Uterus (tissue), 4 donors: Measurements from ENCODE around the gene TNS1. TPM values are rescaled to one million over a fixed set of nuclear protein-coding genes. Genes with fewer than 3 reads are reported as not detected.

Source experiments
- DNase-seq, 2 donors: peaks; one replicate each; pipeline ENCODE4 v3.0.0-alpha.2; 2019 to 2020
- H3K27ac ChIP-seq, 2 donors: fragments of 200-600 bp; sonication (generic); 1 replicate in 1 of 2; 2 replicates in 1 of 2; pipeline ENCODE4 v1.5.1; 2016 to 2018
- H3K27me3 ChIP-seq, 2 donors: fragments of 200-600 bp; sonication (generic); one replicate each; pipeline ENCODE4 v1.5.1; 2018 to 2019; ENCODE audit warnings: control low read depth in 1 of 2
- H3K36me3 ChIP-seq, 2 donors: fragments of 200-600 bp; sonication (generic); one replicate each; pipeline ENCODE4 v1.5.1; 2019; ENCODE audit warnings: control low read depth in 1 of 2
- H3K4me1 ChIP-seq, 2 donors: fragments of 200-600 bp; sonication (generic); one replicate each; pipeline ENCODE4 v1.5.1; 2018 to 2019; ENCODE audit warnings: control low read depth in 1 of 2
- H3K4me3 ChIP-seq, 2 donors: fragments of 200-600 bp; sonication (generic); 1 replicate in 1 of 2; 2 replicates in 1 of 2; pipeline ENCODE4 v1.5.1; 2018 to 2019; ENCODE audit warnings: mild to moderate bottlenecking in 1 of 2
- H3K9me3 ChIP-seq, 2 donors: fragments of 200-600 bp; sonication (generic); one replicate each; pipeline ENCODE4 v1.5.1; 2019; ENCODE audit warnings: control low read depth in 1 of 2
- POLR2A ChIP-seq, 2 donors: fragments of 450-650 bp; IDR thresholded peaks; one replicate each; pipeline ENCODE4 v1.6.1; 2016; ENCODE audit warnings: antibody characterized with exemption in 2 of 2, mild to moderate bottlenecking in 1 of 2, moderate library complexity in 1 of 2
- intact Hi-C: fragments of 100-400 bp; cut with DNase I; formaldehyde crosslinking; loops from one replicate; pipeline ENCODE4 v1.15.1; 2023; ENCODE audit warnings: low total_unique reads
- total RNA-seq, 4 donors: library from RNA; depleted of rRNA in 3 of 4; stranded (reverse); fragments of >200 nt in 3 of 4; gene quantifications; one replicate each; pipeline versions ENCODE4 v1.1.0 to v1.2.4, GENCODE V29; 2014 to 2023
- TF ChIP-seq, protein P1 (sequence below), 4 experiments: fragments of 200-600 bp in 2 of 4; fragments of 450-650 bp in 2 of 4; sonication (generic) in 2 of 4; IDR thresholded peaks; one replicate each; pipeline ENCODE4 v1.5.1; 2016 to 2019; ENCODE audit warnings: antibody characterized with exemption in 4 of 4, mild to moderate bottlenecking in 2 of 4, moderate library complexity in 1 of 4
- donor health status: DM: yes; HTN: yes; CAD: no.

TNS1 gene
- total RNA-seq, 4 donors from 2014 or later = 144 to 1,338 (median 313) TPM

- H3K4me1 ChIP-seq = no peaks in the 10 kb centered on the region
- no peak overlapping the region for H3K4me3 ChIP-seq
- intact Hi-C loops = no loop called here
- H3K9me3 ChIP-seq = no peaks in the 10 kb centered on the region
- TF ChIP-seq, protein P1, sequence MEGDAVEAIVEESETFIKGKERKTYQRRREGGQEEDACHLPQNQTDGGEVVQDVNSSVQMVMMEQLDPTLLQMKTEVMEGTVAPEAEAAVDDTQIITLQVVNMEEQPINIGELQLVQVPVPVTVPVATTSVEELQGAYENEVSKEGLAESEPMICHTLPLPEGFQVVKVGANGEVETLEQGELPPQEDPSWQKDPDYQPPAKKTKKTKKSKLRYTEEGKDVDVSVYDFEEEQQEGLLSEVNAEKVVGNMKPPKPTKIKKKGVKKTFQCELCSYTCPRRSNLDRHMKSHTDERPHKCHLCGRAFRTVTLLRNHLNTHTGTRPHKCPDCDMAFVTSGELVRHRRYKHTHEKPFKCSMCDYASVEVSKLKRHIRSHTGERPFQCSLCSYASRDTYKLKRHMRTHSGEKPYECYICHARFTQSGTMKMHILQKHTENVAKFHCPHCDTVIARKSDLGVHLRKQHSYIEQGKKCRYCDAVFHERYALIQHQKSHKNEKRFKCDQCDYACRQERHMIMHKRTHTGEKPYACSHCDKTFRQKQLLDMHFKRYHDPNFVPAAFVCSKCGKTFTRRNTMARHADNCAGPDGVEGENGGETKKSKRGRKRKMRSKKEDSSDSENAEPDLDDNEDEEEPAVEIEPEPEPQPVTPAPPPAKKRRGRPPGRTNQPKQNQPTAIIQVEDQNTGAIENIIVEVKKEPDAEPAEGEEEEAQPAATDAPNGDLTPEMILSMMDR (IDR thresholded peaks at IDR 0.05) = no peak
- TF ChIP-seq POLR2A (IDR thresholded peaks at IDR 0.05) = no peak
- no peak overlapping the region for H3K27ac ChIP-seq
- no peaks in the 10 kb centered on the region for H3K36me3 ChIP-seq
- H3K27me3 ChIP-seq = no peaks in the 10 kb centered on the region
- DNase-seq = peak in 1 of 2 donors; percentile 20
Measured at GRCh38 chr2:218026676-218027425, 24.1 kb upstream of the TNS1 start.

GRCh38 chr2:218026244-218026643 is 23.4 kb upstream of the TNS1 start:
- peak in 1 of 2 donors; percentile 6 for DNase-seq
- H3K4me1 ChIP-seq = no peaks in the 10 kb centered on the region
- H3K9me3 ChIP-seq = no peaks in the 10 kb centered on the region
- TF ChIP-seq POLR2A (IDR thresholded peaks at IDR 0.05) = no peak
- TF ChIP-seq, protein P1 (IDR thresholded peaks at IDR 0.05) = no peak
- no peaks in the 10 kb centered on the region for H3K36me3 ChIP-seq
- no peak overlapping the region for H3K27ac ChIP-seq
- intact Hi-C loops = no loop called here
- no peaks in the 10 kb centered on the region for H3K27me3 ChIP-seq
- H3K4me3 ChIP-seq = no peak overlapping the region

- intact Hi-C loops = no loop called here
- DNase-seq = peak; percentile 5
- Histone ChIP-seq H3K4me3 (no peak overlapping the region), H3K27ac (no peak overlapping the region), H3K27me3 (no peaks in the 10 kb centered on the region), H3K36me3 (no peaks in the 10 kb centered on the region), H3K4me1 (no peaks in the 10 kb centered on the region), H3K9me3 (no peaks in the 10 kb centered on the region)
- TF ChIP-seq POLR2A (IDR thresholded peaks at IDR 0.05) = no peak
- TF ChIP-seq, protein P1 (IDR thresholded peaks at IDR 0.05) = no peak
Measured at GRCh38 chr2:218024871-218025270, 22.1 kb upstream of the TNS1 start.

DNA sequence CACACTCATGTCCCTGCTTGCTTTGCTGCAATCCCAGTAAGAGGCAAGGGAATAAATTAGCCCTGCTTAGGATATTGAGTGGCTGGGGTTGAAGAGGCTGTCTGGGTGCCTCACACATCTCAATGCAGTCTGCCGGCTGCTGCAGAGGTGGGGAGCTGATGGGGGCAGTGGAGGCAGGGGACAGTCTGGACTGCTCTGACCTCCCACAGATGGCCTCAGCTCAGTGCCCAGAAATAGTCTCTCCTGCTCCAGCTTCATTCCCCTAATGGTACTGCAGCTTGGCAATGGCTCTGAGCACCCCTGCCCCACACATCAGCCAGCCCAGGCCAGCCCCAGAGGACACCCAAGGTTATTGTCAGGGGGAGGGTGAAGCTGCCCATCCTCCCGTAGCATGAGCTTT is 21.5 kb upstream of the TNS1 start:
- Histone ChIP-seq H3K4me3 (no peak overlapping the region), H3K27me3 (no peaks in the 10 kb centered on the region), H3K36me3 (no peaks in the 10 kb centered on the region), H3K4me1 (no peaks in the 10 kb centered on the region), H3K27ac (no peak overlapping the region), H3K9me3 (no peaks in the 10 kb centered on the region)
- intact Hi-C loops = no loop called here
- TF ChIP-seq POLR2A (IDR thresholded peaks at IDR 0.05) = no peak
- TF ChIP-seq, protein P1 (IDR thresholded peaks at IDR 0.05) = no peak
- DNase-seq = peak in 1 of 2 donors; percentile 9

DNA sequence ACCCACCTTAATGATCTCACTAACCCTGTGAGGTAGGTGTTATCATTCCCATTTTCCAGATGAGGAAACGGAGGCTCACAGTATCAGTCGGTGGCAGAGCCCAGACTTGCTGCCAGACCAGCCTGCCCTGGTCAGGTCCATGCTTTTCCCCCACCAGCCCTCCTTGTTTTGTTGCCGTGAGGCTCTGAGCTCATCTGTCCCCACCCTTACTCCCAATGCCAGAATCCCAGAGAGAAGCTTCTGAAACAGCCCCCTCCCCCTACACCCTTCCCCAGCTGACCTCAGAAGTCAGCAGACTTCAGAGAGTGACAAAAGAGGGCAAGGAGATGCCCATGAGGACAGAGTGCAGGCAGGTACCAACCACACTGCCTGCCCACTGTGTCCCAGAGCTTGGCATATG is 20.8 kb upstream of the TNS1 start:
- Histone ChIP-seq H3K36me3 (no peaks in the 10 kb centered on the region), H3K27me3 (no peaks in the 10 kb centered on the region), H3K9me3 (no peaks in the 10 kb centered on the region), H3K27ac (no peak overlapping the region), H3K4me3 (no peak overlapping the region), H3K4me1 (no peaks in the 10 kb centered on the region)
- TF ChIP-seq POLR2A (IDR thresholded peaks at IDR 0.05) = no peak
- TF ChIP-seq, protein P1 (IDR thresholded peaks at IDR 0.05) = no peak
- intact Hi-C loops = no loop called here
- DNase-seq = peak in 1 of 2 donors; percentile 3
